ENCODE data around the gene RNF186. TPM values are rescaled to one million over a fixed set of nuclear protein-coding genes. Genes with fewer than 3 reads are reported as not detected.
A peak's percentile ranks its signal among the peaks of the same experiment; 100 is the strongest.

RNF186 gene
- total and polyA plus RNA-seq, 2 of the 13 experiments (the other 11 are each of a cell fraction or from before 2014, with no cell fraction given) = 0.07 to 0.20 TPM

DNA sequence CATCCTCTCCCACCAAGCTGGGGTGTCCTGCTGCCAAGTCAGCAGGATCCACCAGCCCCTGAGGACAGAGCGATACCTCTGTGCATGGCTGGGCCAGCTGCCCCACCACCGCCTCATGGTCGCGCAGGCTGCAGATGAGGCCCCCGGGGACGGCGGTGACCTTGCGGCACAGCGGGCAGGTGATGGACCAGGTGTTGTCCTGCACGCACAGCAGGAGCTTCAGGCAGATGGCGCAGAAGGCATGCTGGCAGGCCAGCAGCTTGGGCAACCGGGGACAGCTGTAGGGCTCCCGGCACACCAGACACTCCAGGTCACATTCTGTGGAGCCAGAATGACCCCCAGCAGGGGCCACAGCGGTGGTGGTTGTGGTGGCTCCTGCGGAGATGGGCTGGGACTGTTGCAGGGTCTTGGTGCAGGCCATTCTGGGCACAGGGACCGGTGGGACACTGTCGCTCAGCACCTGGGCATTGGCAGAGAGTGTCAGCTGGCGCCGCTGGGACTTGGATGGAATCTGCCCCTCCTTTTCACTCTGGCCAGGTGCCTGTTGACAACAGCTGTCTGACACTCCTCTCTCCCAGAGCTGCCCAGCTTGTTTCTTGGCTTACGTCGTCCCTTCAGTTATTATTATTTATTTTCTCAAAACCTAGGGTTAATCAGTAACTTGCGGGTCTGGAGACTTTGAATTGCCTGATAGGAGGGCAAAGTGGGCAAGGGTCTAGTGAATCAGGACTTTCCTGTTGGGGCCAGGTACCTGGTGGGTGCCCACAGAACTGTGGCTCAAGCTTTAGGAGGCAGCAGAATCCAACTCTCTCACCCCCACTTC, at the start of gene RNF186 (continued):
- TF ChIP-seq, protein P1, sequence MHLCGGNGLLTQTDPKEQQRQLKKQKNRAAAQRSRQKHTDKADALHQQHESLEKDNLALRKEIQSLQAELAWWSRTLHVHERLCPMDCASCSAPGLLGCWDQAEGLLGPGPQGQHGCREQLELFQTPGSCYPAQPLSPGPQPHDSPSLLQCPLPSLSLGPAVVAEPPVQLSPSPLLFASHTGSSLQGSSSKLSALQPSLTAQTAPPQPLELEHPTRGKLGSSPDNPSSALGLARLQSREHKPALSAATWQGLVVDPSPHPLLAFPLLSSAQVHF (CRISPR knock-in tag; IDR thresholded peaks at IDR 0.05) = no peak
- TF ChIP-seq NR2F2 (IDR thresholded peaks at IDR 0.05; ENCODE audit: borderline replicate concordance, low read depth) (no peak), JUN (CRISPR knock-in tag; IDR thresholded peaks at IDR 0.05) (no peak), SRSF9 (IDR thresholded peaks at IDR 0.05; ENCODE audit: borderline replicate concordance, insufficient read depth, low read depth, low read length, poor library complexity, severe bottlenecking) (no peak), ZEB1 (IDR thresholded peaks at IDR 0.05; ENCODE audit: insufficient replicate concordance, low read depth) (peak; percentile 39), SALL1 (CRISPR knock-in tag; IDR thresholded peaks at IDR 0.05) (peak; percentile 65), ZBTB7B (CRISPR knock-in tag; IDR thresholded peaks at IDR 0.05) (no peak), FOXA3 (CRISPR knock-in tag; IDR thresholded peaks at IDR 0.05) (peak; percentile 60), CREB1 (IDR thresholded peaks at IDR 0.05) (no peak), CREB1 (CRISPR knock-in tag; IDR thresholded peaks at IDR 0.05) (no peak), FOXA1 (IDR thresholded peaks at IDR 0.05) (no peak), FOXA1 (CRISPR knock-in tag; IDR thresholded peaks at IDR 0.05) (peak; percentile 54)
- TF ChIP-seq, protein P2, sequence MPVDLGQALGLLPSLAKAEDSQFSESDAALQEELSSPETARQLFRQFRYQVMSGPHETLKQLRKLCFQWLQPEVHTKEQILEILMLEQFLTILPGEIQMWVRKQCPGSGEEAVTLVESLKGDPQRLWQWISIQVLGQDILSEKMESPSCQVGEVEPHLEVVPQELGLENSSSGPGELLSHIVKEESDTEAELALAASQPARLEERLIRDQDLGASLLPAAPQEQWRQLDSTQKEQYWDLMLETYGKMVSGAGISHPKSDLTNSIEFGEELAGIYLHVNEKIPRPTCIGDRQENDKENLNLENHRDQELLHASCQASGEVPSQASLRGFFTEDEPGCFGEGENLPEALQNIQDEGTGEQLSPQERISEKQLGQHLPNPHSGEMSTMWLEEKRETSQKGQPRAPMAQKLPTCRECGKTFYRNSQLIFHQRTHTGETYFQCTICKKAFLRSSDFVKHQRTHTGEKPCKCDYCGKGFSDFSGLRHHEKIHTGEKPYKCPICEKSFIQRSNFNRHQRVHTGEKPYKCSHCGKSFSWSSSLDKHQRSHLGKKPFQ (CRISPR knock-in tag; IDR thresholded peaks at IDR 0.05; ENCODE audit: insufficient replicate concordance) = peak; percentile 35
- TF ChIP-seq, protein P3, sequence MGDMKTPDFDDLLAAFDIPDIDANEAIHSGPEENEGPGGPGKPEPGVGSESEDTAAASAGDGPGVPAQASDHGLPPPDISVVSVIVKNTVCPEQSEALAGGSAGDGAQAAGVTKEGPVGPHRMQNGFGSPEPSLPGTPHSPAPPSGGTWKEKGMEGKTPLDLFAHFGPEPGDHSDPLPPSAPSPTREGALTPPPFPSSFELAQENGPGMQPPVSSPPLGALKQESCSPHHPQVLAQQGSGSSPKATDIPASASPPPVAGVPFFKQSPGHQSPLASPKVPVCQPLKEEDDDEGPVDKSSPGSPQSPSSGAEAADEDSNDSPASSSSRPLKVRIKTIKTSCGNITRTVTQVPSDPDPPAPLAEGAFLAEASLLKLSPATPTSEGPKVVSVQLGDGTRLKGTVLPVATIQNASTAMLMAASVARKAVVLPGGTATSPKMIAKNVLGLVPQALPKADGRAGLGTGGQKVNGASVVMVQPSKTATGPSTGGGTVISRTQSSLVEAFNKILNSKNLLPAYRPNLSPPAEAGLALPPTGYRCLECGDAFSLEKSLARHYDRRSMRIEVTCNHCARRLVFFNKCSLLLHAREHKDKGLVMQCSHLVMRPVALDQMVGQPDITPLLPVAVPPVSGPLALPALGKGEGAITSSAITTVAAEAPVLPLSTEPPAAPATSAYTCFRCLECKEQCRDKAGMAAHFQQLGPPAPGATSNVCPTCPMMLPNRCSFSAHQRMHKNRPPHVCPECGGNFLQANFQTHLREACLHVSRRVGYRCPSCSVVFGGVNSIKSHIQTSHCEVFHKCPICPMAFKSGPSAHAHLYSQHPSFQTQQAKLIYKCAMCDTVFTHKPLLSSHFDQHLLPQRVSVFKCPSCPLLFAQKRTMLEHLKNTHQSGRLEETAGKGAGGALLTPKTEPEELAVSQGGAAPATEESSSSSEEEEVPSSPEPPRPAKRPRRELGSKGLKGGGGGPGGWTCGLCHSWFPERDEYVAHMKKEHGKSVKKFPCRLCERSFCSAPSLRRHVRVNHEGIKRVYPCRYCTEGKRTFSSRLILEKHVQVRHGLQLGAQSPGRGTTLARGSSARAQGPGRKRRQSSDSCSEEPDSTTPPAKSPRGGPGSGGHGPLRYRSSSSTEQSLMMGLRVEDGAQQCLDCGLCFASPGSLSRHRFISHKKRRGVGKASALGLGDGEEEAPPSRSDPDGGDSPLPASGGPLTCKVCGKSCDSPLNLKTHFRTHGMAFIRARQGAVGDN (CRISPR knock-in tag; IDR thresholded peaks at IDR 0.05) = peak; percentile 37
- TF ChIP-seq, protein P4, sequence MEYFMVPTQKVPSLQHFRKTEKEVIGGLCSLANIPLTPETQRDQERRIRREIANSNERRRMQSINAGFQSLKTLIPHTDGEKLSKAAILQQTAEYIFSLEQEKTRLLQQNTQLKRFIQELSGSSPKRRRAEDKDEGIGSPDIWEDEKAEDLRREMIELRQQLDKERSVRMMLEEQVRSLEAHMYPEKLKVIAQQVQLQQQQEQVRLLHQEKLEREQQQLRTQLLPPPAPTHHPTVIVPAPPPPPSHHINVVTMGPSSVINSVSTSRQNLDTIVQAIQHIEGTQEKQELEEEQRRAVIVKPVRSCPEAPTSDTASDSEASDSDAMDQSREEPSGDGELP (IDR thresholded peaks at IDR 0.05; ENCODE audit: borderline replicate concordance, low read depth) = peak; percentile 95
- TF ChIP-seq, protein P5, sequence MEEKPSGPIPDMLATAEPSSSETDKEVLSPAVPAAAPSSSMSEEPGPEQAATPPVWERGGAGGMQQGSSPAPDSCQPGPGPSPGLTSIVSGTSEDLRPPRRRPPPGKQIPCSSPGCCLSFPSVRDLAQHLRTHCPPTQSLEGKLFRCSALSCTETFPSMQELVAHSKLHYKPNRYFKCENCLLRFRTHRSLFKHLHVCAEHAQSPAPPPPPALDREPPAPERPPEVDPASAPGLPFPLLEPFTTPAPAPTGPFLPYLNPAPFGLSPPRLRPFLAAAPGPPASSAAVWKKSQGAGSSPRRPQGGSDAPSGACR (CRISPR knock-in tag; IDR thresholded peaks at IDR 0.05) = 0 out of 2 replicates have a peak, but pooled peaks have one; percentile 16
- TF ChIP-seq, protein P6, sequence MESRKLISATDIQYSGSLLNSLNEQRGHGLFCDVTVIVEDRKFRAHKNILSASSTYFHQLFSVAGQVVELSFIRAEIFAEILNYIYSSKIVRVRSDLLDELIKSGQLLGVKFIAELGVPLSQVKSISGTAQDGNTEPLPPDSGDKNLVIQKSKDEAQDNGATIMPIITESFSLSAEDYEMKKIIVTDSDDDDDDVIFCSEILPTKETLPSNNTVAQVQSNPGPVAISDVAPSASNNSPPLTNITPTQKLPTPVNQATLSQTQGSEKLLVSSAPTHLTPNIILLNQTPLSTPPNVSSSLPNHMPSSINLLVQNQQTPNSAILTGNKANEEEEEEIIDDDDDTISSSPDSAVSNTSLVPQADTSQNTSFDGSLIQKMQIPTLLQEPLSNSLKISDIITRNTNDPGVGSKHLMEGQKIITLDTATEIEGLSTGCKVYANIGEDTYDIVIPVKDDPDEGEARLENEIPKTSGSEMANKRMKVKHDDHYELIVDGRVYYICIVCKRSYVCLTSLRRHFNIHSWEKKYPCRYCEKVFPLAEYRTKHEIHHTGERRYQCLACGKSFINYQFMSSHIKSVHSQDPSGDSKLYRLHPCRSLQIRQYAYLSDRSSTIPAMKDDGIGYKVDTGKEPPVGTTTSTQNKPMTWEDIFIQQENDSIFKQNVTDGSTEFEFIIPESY (CRISPR knock-in tag; IDR thresholded peaks at IDR 0.05) = 0 out of 2 replicates have a peak, but pooled peaks have one; percentile 7

Measured in HepG2 (cell line).